Superior temporal gyrus (tissue), 1 donor: Measurements from ENCODE around the gene MAP6.
"Not testable (repeated sequence)": the region's sequence is repeated elsewhere in the genome, so short reads cannot be mapped to it uniquely, and the experiment has no call there.

ENCODE experiments used
- DNase-seq: peaks from one replicate; pipeline ENCODE4 v3.0.0-alpha.2; 2016; ENCODE audit errors: extremely low spot score

The MAP6 gene

GRCh38 chr11:75593286-75593915, 75.4 kb downstream of the MAP6 start:
- DNase-seq: no peak

GRCh38 chr11:75592715-75593114, 76.1 kb downstream of the MAP6 start:
- no peak for DNase-seq

- no peak for DNase-seq
Measured at GRCh38 chr11:75591966-75592365, 76.9 kb downstream of the MAP6 start.

GRCh38 chr11:75591371-75591770, 77.5 kb downstream of the MAP6 start:
- DNase-seq: no peak

- no peak for DNase-seq
Measured at GRCh38 chr11:75589933-75590332, 78.9 kb downstream of the MAP6 start.

- no peak for DNase-seq
Measured at GRCh38 chr11:75589051-75589450, 79.8 kb downstream of the MAP6 start.

- no peak for DNase-seq
Measured at GRCh38 chr11:75588051-75588481, 80.8 kb downstream of the MAP6 start.

GRCh38 chr11:75586395-75586794, 82.4 kb downstream of the MAP6 start:
- DNase-seq: no peak

GRCh38 chr11:75585293-75585670, 83.6 kb downstream of the MAP6 start:
- no peak for DNase-seq

GRCh38 chr11:75584659-75585292, 84.1 kb downstream of the MAP6 start:
- not testable (repeated sequence) for DNase-seq

GRCh38 chr11:75583718-75584658, 84.8 kb downstream of the MAP6 start:
- peak; percentile 63 for DNase-seq

GRCh38 chr11:75582895-75583717, 85.7 kb downstream of the MAP6 start:
- peak; percentile 56 for DNase-seq

GRCh38 chr11:75582506-75582894, 86.3 kb downstream of the MAP6 start:
- no peak for DNase-seq

- DNase-seq: no peak
Measured at GRCh38 chr11:75579841-75580240, 89.0 kb downstream of the MAP6 start.

GRCh38 chr11:75578977-75579376, 89.9 kb downstream of the MAP6 start:
- no peak for DNase-seq

GRCh38 chr11:75577207-75577606, 91.6 kb downstream of the MAP6 start:
- DNase-seq: peak; percentile 62

GRCh38 chr11:75576499-75576918, 92.3 kb downstream of the MAP6 start:
- DNase-seq: no peak

GRCh38 chr11:75576017-75576416, 92.8 kb downstream of the MAP6 start:
- no peak for DNase-seq

- DNase-seq: no peak
Measured at GRCh38 chr11:75574698-75575602, 93.9 kb downstream of the MAP6 start.

GRCh38 chr11:75572744-75573143, 96.1 kb downstream of the MAP6 start:
- no peak for DNase-seq

GRCh38 chr11:75571625-75572024, 97.2 kb downstream of the MAP6 start:
- no peak for DNase-seq
